Esophagus squamous epithelium (tissue), 4 donors: ENCODE results near the gene PTPRM.

ENCODE experiments used
- CTCF ChIP-seq, 6 experiments: fragments of 450-650 bp in 4 of 6; fragments of 200-600 bp in 2 of 6; sonication (generic) in 2 of 6; IDR thresholded peaks; one replicate each; pipeline ENCODE4 v1.5.1; 2016 to 2019; ENCODE audit warnings: antibody characterized with exemption in 6 of 6, mild to moderate bottlenecking in 4 of 6, moderate library complexity in 4 of 6
- POLR2A ChIP-seq, 4 donors: fragments of 450-650 bp; IDR thresholded peaks; one replicate each; pipeline ENCODE4 v1.6.1; 2017; ENCODE audit warnings: antibody characterized with exemption in 4 of 4, mild to moderate bottlenecking in 4 of 4, moderate library complexity in 3 of 4

- no peak for TF ChIP-seq CTCF (IDR thresholded peaks at IDR 0.05)
- no peak for TF ChIP-seq POLR2A (IDR thresholded peaks at IDR 0.05)
Observed at GRCh38 chr18:8040021-8040420, 472.9 kb downstream of the PTPRM start.
